ENCODE measurements around the gene IPO4.
A peak's percentile ranks its signal among the peaks of the same experiment; 100 is the strongest.

Gene IPO4

DNA sequence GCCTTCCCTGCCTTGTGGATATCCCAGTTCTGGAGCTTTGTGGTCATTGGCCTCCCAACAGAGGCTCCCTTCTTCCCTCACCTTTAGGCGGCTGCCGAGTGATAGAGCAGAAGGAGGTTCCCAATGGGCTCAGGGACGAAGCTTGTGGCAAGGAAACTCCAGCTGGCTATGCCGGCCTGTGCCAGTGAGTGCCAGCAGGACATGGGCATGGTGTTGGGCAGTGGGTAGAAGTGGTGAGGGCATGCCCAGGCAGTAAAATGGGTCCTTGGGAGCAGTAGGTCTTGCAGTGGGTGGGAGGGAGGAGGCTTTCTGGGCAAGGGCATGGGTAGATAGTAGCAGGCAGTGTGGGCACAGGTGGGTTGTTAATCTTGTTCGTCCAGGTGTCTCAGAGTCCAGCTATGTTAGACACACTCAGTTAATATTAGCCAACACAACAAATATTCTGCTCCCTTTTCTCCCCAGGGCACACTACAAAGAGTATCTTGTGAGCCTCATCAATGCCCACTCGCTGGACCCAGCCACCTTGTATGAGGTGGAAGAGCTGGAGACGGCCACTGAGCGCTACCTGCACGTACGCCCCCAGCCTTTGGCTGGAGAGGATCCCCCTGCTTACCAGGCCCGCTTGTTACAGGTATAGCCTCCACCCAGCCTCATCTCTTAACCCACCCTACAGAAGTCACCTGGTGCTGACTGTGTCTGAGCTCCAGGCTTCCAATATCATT is 28.7 kb downstream of the IPO4 start:
- Histone ChIP-seq H3K27ac (peak overlapping the region in 20 of 21 experiments; percentile 50 to 100 (median 98)), H3K4me3 (no peak overlapping the region)

DNA sequence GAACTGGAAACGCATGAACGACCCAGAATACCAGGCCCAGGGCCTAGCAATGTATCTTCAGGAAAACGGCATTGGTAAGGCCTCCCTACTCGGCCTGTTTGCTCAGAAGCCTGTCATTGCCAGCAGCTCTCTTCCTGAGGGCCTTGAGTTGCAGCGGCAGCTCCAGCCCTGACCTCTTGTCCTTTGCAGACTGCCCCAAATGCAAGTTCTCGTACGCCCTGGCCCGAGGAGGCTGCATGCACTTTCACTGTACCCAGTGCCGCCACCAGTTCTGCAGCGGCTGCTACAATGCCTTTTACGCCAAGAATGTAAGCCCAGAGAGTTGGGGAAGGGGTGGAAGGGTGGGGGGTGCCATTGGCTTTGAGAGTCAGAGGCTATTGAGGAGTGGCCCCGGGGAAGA is 31.3 kb downstream of the IPO4 start:
- peak overlapping the region in 2 of 21 experiments; percentile 17 to 54 for H3K27ac ChIP-seq
- no peak overlapping the region for H3K4me3 ChIP-seq

DNA sequence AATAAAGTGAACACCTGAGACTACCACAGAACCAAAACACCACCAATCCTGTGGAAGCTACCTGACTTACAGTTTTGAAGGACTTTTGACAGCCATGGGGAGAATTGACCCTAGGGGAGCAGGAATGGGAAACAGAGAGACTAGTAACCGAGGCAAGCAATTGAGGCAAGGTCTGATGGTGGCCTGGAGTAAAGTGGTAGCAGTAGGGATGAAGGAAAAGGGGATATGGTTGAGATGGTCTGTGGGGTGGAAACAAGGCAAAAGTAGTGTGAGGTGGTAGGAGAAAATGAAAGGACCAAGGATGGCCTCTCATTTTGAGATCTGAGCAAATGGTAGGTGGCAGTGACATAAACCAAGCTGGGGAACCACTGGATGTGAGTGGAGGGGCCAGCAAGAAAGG is 31.8 kb downstream of the IPO4 start:
- no peak overlapping the region for H3K4me3 ChIP-seq
- peak overlapping the region in 2 of 21 experiments; percentile 17 to 54 for H3K27ac ChIP-seq

DNA sequence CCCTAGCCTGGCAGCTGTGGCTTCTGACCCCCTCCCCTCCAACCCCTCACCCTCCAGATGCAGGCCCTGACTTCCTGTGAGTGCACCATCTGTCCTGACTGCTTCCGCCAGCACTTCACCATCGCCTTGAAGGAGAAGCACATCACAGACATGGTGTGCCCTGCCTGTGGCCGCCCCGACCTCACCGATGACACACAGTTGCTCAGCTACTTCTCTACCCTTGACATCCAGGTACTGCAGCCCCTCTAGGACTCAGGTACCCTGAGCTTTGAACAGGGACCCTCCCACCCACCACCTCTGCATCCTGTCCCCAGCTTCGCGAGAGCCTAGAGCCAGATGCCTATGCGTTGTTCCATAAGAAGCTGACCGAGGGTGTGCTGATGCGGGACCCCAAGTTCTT is 33.5 kb downstream of the IPO4 start:
- H3K4me3 ChIP-seq, result no peak overlapping the region
- H3K27ac ChIP-seq, result peak overlapping the region in 3 of 21 experiments; percentile 10 to 12 (median 11)

DNA sequence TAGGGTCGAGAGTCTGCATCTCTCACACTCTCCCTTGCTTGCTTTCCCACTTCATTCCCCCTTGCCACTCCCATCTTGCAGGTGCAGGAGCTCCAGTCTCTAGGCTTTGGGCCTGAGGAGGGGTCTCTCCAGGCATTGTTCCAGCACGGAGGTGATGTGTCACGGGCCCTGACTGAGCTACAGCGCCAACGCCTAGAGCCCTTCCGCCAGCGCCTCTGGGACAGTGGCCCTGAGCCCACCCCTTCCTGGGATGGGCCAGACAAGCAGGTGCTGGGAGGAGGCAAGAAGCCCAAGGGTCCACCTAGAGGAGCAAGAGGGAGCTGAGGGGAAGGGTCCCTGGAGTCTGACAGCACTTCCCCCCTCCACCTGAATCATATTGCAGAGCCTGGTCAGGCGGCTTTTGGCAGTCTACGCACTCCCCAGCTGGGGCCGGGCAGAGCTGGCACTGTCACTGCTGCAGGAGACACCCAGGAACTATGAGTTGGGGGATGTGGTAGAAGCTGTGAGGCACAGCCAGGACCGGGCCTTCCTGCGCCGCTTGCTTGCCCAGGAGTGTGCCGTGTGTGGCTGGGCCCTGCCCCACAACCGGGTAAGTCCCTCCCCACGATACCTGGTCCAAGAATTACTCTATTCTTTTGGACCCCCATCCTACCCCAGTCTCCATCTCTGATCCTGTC is 37.1 kb downstream of the IPO4 start:
- H3K27ac ChIP-seq, result peak overlapping the region in 1 of 21 experiments; percentile 11
- H3K4me3 ChIP-seq, result no peak overlapping the region

DNA sequence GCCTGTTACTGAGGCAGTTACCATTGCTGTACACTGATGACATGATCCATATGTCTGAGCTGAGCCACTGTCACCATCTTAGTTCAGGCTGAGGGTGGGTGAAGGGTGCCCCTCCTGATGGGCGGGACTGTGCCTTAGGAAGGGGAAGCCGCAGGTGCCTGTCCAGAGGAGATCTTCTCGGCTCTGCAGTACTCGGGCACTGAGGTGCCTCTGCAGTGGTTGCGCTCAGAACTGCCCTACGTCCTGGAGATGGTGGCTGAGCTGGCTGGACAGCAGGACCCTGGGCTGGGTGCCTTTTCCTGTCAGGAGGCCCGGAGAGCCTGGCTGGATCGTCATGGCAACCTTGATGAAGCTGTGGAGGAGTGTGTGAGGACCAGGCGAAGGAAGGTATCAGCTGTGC is 37.6 kb downstream of the IPO4 start:
- H3K4me3 ChIP-seq, result no peak overlapping the region

DNA sequence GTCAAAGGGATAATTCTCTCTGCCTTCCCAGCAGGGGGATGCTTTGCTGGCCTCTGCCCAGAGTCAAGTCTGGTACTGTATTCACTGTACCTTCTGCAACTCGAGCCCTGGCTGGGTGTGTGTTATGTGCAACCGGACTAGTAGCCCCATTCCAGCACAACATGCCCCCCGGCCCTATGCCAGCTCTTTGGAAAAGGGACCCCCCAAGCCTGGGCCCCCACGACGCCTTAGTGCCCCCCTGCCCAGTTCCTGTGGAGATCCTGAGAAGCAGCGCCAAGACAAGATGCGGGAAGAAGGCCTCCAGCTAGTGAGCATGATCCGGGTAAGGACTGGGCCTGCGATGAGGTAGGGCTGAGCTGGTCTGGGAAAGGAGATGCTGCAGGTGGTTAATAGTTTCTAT is 38.0 kb downstream of the IPO4 start:
- no peak overlapping the region for H3K4me3 ChIP-seq
- peak overlapping the region in 1 of 21 experiments; percentile 1 for H3K27ac ChIP-seq

More for the DNA sequence above, 37.6 kb downstream of the IPO4 start:
- peak overlapping the region in 1 of 21 experiments; percentile 11 for H3K27ac ChIP-seq

DNA sequence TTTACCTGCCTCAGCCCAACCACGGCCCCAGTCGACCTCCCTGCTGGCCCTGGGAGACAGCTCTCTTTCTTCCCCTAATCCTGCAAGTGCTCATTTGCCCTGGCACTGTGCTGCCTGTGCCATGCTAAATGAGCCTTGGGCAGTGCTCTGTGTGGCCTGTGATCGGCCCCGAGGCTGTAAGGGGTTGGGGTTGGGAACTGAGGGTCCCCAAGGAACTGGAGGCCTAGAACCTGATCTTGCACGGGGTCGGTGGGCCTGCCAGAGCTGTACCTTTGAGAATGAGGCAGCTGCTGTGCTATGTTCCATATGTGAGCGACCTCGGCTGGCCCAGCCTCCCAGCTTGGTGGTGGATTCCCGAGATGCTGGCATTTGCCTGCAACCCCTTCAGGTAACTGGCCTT is 38.6 kb downstream of the IPO4 start:
- Histone ChIP-seq H3K27ac (peak overlapping the region in 1 of 21 experiments; percentile 1), H3K4me3 (no peak overlapping the region)

DNA sequence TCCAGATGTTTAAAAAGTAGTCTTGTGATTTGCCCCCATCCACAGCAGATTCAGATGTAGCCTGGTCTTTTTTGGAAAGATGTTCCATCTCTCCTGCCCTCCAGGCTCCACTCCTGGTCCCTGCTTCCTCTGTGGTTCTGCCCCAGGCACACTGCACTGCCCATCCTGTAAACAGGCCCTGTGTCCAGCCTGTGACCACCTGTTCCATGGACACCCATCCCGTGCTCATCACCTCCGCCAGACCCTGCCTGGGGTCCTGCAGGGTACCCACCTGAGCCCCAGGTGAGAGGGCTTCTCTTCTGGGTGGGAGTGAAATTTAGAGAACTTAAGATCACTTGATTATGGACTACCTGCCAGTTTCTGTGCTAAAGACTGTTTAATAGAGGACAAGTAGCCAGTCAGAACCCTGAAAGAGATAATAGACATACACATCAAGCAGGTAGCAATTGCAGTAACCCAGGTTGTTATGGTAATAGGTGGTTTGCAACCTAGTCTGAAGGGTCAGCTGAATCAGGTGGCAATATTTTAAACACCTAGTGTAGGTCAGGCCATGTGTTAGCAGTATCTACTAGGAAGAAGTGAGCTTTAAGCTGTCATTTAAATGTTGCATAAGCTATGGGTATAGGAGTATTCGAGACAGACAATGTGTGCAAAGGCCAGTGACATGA is 39.2 kb downstream of the IPO4 start:
- no peak overlapping the region for H3K4me3 ChIP-seq
- H3K27ac ChIP-seq, result no peak overlapping the region

DNA sequence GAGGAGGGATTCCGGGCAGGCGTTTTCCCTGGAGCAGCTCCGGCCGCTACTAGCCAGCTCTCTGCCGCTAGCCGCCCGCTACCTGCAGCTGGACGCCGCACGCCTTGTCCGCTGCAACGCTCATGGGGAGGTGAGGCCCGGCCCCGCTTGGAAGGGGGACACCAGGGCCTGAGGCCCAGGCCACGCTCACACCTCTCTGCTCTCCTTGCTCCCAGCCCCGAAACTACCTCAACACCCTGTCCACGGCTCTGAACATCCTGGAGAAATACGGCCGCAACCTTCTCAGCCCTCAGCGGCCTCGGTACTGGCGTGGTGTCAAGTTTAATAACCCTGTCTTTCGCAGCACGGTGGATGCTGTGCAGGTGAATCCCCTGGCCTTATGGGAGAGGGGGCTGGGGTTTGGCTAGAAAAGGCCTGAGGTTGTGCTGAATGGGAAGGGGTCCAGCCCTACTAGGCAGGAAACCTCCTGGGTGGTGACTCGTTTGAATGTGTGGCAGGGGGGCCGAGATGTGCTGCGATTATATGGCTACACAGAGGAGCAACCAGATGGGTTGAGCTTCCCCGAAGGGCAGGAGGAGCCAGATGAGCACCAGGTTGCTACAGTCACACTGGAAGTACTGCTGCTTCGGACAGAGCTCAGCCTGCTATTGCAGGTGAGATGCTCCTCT is 40.7 kb downstream of the IPO4 start:
- Histone ChIP-seq H3K27ac (peak overlapping the region; percentile 24 to 94 (median 88)), H3K4me3 (peak overlapping the region; percentile 64 to 93 (median 82))

DNA sequence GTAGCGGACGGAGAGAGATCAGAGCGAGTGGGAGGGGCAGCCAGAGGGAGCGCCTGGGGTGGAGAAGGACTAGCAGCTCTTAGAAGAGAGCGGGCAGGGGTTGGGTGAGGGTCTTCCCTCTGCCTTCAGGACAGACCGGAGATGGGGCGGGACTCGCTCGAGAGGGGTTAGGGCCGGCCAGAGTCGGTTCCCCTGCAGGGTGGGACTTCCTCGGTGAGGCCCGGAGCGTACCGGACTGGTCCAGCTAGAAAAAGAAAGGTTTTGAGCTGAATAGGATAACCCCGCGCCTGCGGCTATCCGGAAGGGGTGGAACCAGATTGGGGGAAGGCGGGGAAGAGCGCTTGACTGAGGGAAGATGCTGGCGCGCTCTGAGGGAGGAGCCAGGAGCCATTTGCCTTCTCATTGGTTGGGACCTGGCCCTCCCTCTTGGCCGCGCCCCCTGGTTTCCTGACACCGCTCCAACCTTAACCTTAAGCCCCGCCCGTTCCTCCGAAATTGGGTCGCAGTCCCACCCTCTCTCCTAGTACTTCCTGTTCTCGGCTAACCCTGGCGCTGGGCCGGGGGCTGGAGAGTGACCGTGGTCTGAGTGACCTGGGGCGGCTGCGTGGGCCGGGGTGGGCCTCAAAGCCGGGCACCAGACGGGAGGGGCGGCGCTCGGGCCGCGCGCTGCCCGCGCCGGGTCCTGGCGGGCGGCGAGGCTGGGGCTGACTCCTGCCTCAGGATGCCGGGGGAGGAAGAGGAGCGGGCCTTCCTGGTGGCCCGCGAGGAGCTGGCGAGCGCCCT is 41.4 kb downstream of the IPO4 start, which contains the start of gene RNF31:
RNF31 (plus strand) TSS at position 521 of the 783 bp plus-strand sequence; CDS start at position 722, 201 bp downstream.
- peak within 1 kb of the TSS; percentile 58 to 94 (median 88) for H3K27ac ChIP-seq
- H3K4me3 ChIP-seq, result peak within 1 kb of the TSS; percentile 64 to 93 (median 82)

DNA sequence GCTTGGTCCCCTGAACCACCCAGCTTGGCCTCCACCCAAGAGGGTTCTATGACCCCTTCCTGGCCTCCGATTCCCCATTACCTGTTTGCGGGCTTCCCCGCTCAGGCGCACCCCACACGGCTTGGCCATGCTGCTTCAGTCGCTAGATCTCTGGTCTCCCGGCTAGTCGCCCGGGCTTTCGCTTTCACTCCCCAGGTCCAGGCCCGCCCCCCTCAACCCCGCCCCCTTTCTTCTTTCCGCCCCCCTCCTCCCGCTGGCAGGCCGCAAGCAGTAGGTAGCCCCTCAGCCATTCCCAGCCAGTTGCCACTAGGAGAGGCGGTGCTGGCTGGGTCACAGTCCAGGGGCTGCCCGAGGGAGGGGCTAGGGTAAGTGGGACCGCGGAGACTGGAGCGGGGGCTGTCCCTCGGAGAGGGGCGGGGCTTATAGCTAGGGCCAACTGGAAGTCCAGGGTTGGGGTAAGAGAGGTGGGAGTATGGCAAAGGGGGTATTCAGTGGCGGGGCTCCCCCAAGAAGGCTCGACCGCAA is 42.1 kb downstream of the IPO4 start, which contains the start of gene PSME2:
PSME2 (minus strand) TSS at position 158 of the 525 bp plus-strand sequence; CDS start at position 129, 29 bp downstream.
- peak within 1 kb of the TSS; percentile 58 to 94 (median 88) for H3K27ac ChIP-seq
- peak within 1 kb of the TSS; percentile 64 to 93 (median 82) for H3K4me3 ChIP-seq

DNA sequence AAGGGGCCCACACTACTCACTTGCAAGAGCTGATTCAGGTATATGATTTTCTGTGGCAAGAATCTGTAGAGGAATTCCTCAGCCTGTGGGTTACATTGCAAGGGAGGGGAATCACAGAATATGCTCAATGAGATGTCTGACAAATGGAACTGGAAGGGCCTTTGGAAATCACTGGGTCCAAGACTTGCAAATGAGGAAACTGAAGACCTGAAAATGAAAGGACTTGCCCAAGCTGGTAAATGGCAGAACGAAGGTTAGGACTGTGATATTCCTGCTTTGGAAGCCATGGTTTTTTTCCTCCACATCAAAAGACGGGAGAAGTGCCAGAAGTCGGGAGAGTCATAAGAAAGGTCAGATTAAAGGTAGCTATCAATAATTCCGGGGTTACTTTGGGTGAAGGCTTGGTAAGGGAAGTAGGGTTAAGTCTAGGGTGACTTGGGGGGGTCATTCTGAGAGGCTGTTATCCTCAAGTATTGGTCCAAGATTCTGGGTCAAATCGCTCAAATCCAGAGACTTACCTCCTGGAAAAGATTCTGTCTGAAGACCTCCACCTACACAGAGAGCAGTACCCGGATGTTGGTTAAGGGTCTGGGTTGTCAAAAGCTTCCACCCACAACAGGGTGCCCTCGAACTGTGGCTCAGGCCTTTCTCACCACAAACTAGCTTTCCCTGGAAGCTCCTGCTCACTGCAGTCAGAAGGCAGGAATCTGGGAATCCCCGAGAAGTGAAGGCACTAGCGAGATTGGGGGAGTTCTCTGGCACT is 42.7 kb downstream of the IPO4 start:
- peak overlapping the region; percentile 26 to 94 (median 88) for H3K27ac ChIP-seq
- peak overlapping the region; percentile 64 to 93 (median 82) for H3K4me3 ChIP-seq

DNA sequence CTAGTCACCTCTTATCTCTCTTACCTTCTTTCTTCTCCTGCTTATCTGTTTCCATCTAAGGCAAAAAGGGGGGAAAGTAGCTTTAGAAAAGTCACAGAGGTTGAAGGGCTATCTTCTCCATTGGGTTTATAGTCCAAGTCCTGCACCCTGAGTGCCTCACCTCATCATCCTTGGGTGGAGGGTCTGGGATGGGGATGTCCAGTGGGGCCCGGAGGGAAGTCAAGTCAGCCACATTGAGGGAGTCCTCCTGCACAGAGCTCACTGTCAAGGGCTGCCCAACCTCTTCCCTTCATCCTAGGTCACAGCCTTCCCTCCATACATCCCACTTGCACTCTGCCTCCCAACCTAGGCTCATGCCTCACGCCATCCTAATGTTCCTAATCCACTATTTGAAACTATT is 43.4 kb downstream of the IPO4 start:
- Histone ChIP-seq H3K27ac (peak overlapping the region in 15 of 21 experiments; percentile 2 to 94 (median 88)), H3K4me3 (peak overlapping the region in 2 of 7 experiments; percentile 82 to 87)

DNA sequence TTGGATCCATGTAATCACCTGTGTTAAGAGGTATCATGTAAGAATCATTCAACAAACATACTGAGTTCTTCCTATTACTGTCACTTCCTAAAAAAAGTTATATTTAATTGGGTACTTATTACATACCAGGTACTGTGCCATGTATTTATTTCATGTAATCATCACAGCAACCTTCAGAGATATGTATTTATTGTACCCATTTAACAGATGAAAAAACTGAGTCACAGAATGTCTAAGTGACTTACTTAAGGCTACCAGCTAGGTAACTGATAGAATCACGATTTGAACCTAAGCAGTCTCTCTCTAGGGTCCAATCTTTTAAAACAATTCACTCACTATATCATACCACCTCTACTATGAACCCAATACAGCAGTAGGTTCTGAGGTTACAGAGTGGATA is 44.2 kb downstream of the IPO4 start:
- peak overlapping the region in 2 of 21 experiments; percentile 14 to 85 for H3K27ac ChIP-seq

DNA sequence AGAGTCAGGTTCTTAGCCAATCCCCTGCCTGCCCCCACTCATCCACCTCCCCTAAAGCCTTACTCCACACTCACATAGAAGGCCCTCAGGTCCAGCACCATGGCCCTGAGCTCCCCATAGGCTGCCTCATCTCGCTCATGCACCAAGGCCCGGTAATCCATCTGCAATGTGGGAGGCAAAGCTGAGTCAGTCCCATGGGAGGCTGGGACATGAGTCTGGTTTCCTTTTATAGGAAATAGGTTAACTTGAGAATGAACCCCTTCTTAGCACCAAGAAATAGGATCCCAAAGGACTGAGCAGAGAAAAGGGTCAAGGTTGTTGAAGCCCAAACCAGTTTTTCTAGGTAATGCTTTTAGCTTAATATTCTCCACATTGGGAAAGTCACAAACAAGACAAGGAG is 45.1 kb downstream of the IPO4 start:
- H3K4me3 ChIP-seq, result no peak overlapping the region
- peak overlapping the region in 1 of 21 experiments; percentile 24 for H3K27ac ChIP-seq

More for the DNA sequence above, 44.2 kb downstream of the IPO4 start:
- no peak overlapping the region for H3K4me3 ChIP-seq

DNA sequence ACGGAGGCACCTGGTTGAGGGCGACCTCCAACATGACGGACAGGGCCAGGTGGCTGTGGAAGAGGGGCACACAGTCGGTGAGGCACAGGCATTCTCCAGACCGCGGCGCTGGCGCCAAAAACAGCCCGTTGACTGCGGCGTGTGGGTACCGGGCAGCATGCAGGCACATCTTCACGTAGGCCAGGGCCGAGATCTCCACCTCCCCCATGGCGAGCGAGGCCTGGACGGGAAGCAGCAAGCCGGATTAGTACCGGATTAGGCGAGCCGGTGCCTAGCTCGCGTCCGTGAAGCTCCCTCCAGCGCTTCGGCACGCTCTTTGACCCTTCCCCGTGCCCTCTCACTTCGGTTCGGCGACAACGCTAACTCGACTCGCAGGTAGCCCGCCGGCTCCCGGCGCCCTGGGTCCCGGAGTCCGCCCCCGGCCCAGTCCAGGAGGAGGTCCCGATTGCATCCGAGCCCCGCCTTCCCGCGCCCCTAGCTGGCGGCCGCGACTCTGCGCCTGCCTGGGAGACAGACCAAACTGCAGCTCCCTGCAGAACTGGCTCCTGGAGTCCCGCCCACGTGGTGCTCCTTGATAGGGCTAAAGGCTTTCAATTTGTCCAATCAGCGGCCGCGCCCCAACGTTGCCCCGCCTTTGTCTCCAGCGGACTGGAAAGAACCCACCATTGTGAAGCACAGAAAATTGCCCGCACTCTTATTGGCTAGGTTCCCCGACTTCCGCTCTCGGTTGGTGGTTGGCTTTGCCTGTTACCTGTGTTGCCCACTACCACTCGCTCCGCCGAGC is 47.3 kb downstream of the IPO4 start, which contains the start of gene EMC9:
EMC9 (minus strand) TSS at position 495 of the 784 bp plus-strand sequence; CDS start at position 208, 287 bp downstream.
- Histone ChIP-seq H3K27ac (peak within 1 kb of the TSS; percentile 52 to 95 (median 86)), H3K4me3 (peak within 1 kb of the TSS; percentile 44 to 90 (median 70))

Measured in skin epidermis (tissue), 12 donors.